Left ventricle myocardium inferior (tissue), 1 donor: ENCODE results near the gene MED4. TPM values are rescaled to one million over a fixed set of nuclear protein-coding genes. Genes with fewer than 3 reads are reported as not detected.
A peak's percentile ranks its signal among the peaks of the same experiment; 100 is the strongest.

Source experiments
- DNase-seq: peaks from one replicate; pipeline ENCODE4 v3.0.0-alpha.2; 2020
- H3K27ac ChIP-seq: fragments of 200-600 bp; replicated peaks from 2 replicates; pipeline ENCODE4 v1.8.0; 2021
- H3K27me3 ChIP-seq: fragments of 200-600 bp; 2 replicates; pipeline ENCODE4 v1.8.0; 2021; ENCODE audit warnings: low read depth
- H3K36me3 ChIP-seq: fragments of 200-600 bp; 2 replicates; pipeline ENCODE4 v1.8.0; 2021
- H3K4me1 ChIP-seq: fragments of 200-600 bp; 2 replicates; pipeline ENCODE4 v1.8.0; 2021
- H3K4me3 ChIP-seq: fragments of 200-600 bp; 2 replicates; pipeline ENCODE4 v1.8.0; 2021; ENCODE audit warnings: mild to moderate bottlenecking, moderate library complexity
- H3K9me3 ChIP-seq: fragments of 200-600 bp; replicated peaks from 2 replicates; pipeline ENCODE4 v1.8.0; 2021
- CTCF ChIP-seq: fragments of 200-600 bp; IDR thresholded peaks from 2 replicates; pipeline ENCODE4 v1.8.0; 2021; ENCODE audit warnings: antibody characterized with exemption, mild to moderate bottlenecking, borderline replicate concordance
- intact Hi-C: fragments of 100-400 bp; cut with micrococcal nuclease; formaldehyde crosslinking; loops from one replicate; pipeline ENCODE4 v1.11.0; 2022
- total RNA-seq: library from RNA; stranded (reverse); fragmentation: NEBNext Ultra II Directional; extraction: Animal tissue kit (Norgen Biotek cat#: 25700); gene quantifications from one replicate; pipeline ENCODE4 v1.2.1, GENCODE V29; 2021
- donor health status: DM: no; HTN: yes; CAD: no; lungs with severe emphysema.

Gene MED4
- total RNA-seq, 1 donor from 2014 or later, result 39.4 TPM

- no peaks in the 10 kb centered on the region for H3K36me3 ChIP-seq
- H3K4me1 ChIP-seq, result peaks cover 53% of the 10 kb centered on the region
- peak overlapping the region; percentile 26 for H3K4me3 ChIP-seq
- H3K9me3 ChIP-seq, result no peaks in the 10 kb centered on the region
- TF ChIP-seq CTCF, result no peak
- H3K27ac ChIP-seq, result peak overlapping the region; percentile 83
- peak; percentile 52 for DNase-seq
- intact Hi-C loops, result loop anchor here (10.0 kb wide), 1 partner anchor 474 kb away; no protein-coding TSS in a partner anchor
- no peaks in the 10 kb centered on the region for H3K27me3 ChIP-seq
Measured at GRCh38 chr13:48110931-48111721, 16.2 kb upstream of the MED4 start.

- H3K9me3 ChIP-seq, result no peaks in the 10 kb centered on the region
- peak overlapping the region; percentile 83 for H3K27ac ChIP-seq
- H3K4me1 ChIP-seq, result peaks cover 53% of the 10 kb centered on the region
- intact Hi-C loops, result loop anchor here (10.0 kb wide), 1 partner anchor 475 kb away; no protein-coding TSS in a partner anchor
- no peak for TF ChIP-seq CTCF
- DNase-seq, result no peak
- no peaks in the 10 kb centered on the region for H3K36me3 ChIP-seq
- no peaks in the 10 kb centered on the region for H3K27me3 ChIP-seq
- peak overlapping the region; percentile 26 for H3K4me3 ChIP-seq
Measured at GRCh38 chr13:48110132-48110868, 15.4 kb upstream of the MED4 start.

GRCh38 chr13:48108106-48108505 is 13.2 kb upstream of the MED4 start:
- Histone ChIP-seq H3K27me3 (no peaks in the 10 kb centered on the region), H3K9me3 (no peaks in the 10 kb centered on the region), H3K36me3 (no peaks in the 10 kb centered on the region), H3K4me3 (no peak overlapping the region), H3K4me1 (peaks cover 42% of the 10 kb centered on the region), H3K27ac (peak overlapping the region; percentile 83)
- intact Hi-C loops, result no loop called here
- no peak for DNase-seq
- no peak for TF ChIP-seq CTCF

GRCh38 chr13:48097793-48098192 is 2.9 kb upstream of the MED4 start:
- Histone ChIP-seq H3K9me3 (no peaks in the 10 kb centered on the region), H3K27ac (no peak overlapping the region), H3K27me3 (no peaks in the 10 kb centered on the region), H3K4me3 (no peak overlapping the region), H3K36me3 (no peaks in the 10 kb centered on the region), H3K4me1 (peaks cover 21% of the 10 kb centered on the region)
- no peak for DNase-seq
- intact Hi-C loops, result no loop called here
- no peak for TF ChIP-seq CTCF

GRCh38 chr13:48096670-48097069 is 1.8 kb upstream of the MED4 start:
- TF ChIP-seq CTCF, result no peak
- Histone ChIP-seq H3K9me3 (no peaks in the 10 kb centered on the region), H3K27ac (no peak overlapping the region), H3K36me3 (no peaks in the 10 kb centered on the region), H3K27me3 (no peaks in the 10 kb centered on the region), H3K4me3 (no peak overlapping the region), H3K4me1 (peaks cover 32% of the 10 kb centered on the region)
- DNase-seq, result no peak
- intact Hi-C loops, result no loop called here
